ENCODE results near the gene CBLB. TPM values are rescaled to one million over a fixed set of nuclear protein-coding genes. Genes with fewer than 3 reads are reported as not detected.

CBLB gene
- total RNA-seq, 2 donors from 2014 or later: 81.3 to 91.1 TPM

DNA sequence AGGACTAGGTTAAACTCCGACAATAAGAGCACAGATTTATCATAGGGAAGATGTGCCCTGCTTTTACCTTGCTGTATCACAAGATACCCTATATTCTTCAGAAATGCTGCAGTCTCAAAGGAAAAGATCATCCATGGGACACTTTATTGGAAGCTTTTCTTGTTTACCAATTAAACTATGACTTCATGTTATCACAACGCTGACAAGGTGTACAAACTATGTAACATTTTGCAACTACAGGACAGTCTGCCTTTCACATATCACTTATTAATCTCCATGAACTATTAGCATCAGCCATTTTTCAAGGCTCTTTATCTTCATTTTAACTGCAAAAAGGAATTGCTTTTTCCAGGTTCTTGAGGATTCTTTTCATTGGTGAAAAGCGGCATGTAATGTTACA, 34.0 kb downstream of the CBLB start:
- no peak for ATAC-seq
- H3K9me3 ChIP-seq (ENCODE audit: control insufficient read depth, low read length, poor library complexity, severe bottlenecking): no peaks in the 10 kb centered on the region
- peaks cover 55% of the 10 kb centered on the region for H3K4me1 Mint-ChIP-seq
- peak overlapping the region; percentile 45 for H3K4me3 Mint-ChIP-seq
- H3K27me3 Mint-ChIP-seq: no peaks in the 10 kb centered on the region
- peaks cover 6% of the 10 kb centered on the region for H3K36me3 Mint-ChIP-seq (ENCODE audit: low read depth)
- DNase-seq: no peak
- peak overlapping the region; percentile 79 for H3K27ac Mint-ChIP-seq

- peaks cover 58% of the 10 kb centered on the region for H3K4me1 Mint-ChIP-seq
- H3K27me3 Mint-ChIP-seq: no peaks in the 10 kb centered on the region
- no peaks in the 10 kb centered on the region for H3K9me3 ChIP-seq (ENCODE audit: control insufficient read depth, low read length, poor library complexity, severe bottlenecking)
- DNase-seq (no peak), ATAC-seq (no peak)
- peaks cover 4% of the 10 kb centered on the region for H3K36me3 Mint-ChIP-seq (ENCODE audit: low read depth)
- peak overlapping the region; percentile 88 for H3K27ac Mint-ChIP-seq
- H3K4me3 Mint-ChIP-seq: peak overlapping the region; percentile 28
Observed at GRCh38 chr3:105832644-105833043, 36.2 kb downstream of the CBLB start.

DNA sequence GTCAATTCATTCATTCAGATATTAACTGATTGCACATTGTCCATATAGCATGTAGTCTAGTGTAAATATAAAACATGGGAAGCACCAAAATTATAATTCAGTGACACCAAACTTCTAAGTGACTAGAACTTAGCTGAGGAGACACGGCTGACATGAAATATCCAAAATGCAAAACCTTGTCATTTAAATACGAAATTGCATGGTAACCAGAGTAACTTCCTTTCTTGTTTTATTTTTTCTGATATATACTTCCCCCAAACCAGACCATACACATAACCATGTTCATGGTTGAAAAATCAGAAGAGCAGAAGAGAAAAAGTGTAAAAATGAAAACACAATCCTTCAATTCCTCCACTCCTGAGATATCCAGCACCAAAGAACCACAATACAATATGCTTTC, 38.0 kb downstream of the CBLB start:
- Mint-ChIP-seq H3K27me3 (no peaks in the 10 kb centered on the region), H3K36me3 (ENCODE audit: low read depth) (peaks cover 7% of the 10 kb centered on the region)

GRCh38 chr3:105829871-105830622, 38.8 kb downstream of the CBLB start:
- Mint-ChIP-seq H3K4me1 (peaks cover 51% of the 10 kb centered on the region), H3K27me3 (no peaks in the 10 kb centered on the region), H3K36me3 (ENCODE audit: low read depth) (peaks cover 7% of the 10 kb centered on the region), H3K27ac (peak overlapping the region; percentile 88), H3K4me3 (peak overlapping the region; percentile 33)
- peak; percentile 83 for ATAC-seq
- no peak for DNase-seq
- H3K9me3 ChIP-seq (ENCODE audit: control insufficient read depth, low read length, poor library complexity, severe bottlenecking): no peaks in the 10 kb centered on the region

More for the DNA sequence above, 38.0 kb downstream of the CBLB start:
- Mint-ChIP-seq H3K4me1 (peaks cover 54% of the 10 kb centered on the region), H3K27ac (peak overlapping the region; percentile 88), H3K4me3 (peak overlapping the region; percentile 49)
- no peaks in the 10 kb centered on the region for H3K9me3 ChIP-seq (ENCODE audit: control insufficient read depth, low read length, poor library complexity, severe bottlenecking)
- no peak for DNase-seq
- no peak for ATAC-seq

DNA sequence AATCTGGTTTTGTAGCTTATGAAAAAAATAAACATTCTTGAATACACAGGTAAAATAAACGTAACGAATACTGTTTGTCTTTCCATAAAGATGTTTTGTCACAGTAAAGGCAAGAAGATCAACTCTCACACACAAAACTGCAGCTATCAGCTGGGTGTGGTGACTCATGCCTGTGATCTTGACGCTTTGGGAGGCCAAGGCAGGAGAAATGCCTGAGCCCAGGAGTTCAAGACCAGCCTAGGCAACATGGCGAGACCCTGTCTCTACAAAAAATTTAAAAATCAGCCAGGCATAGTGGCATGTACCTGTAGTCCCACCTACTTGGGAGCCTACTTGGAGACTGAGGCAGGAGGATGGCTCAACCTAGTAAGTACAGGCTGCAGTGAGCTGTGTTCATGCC, 39.6 kb downstream of the CBLB start:
- Mint-ChIP-seq H3K4me1 (peaks cover 49% of the 10 kb centered on the region), H3K27me3 (no peaks in the 10 kb centered on the region), H3K36me3 (ENCODE audit: low read depth) (peaks cover 7% of the 10 kb centered on the region), H3K27ac (peak overlapping the region; percentile 88), H3K4me3 (peak overlapping the region; percentile 41)
- DNase-seq (no peak), ATAC-seq (no peak)
- H3K9me3 ChIP-seq (ENCODE audit: control insufficient read depth, low read length, poor library complexity, severe bottlenecking): no peaks in the 10 kb centered on the region

- ATAC-seq (peak; percentile 21), DNase-seq (no peak)
- no peaks in the 10 kb centered on the region for H3K9me3 ChIP-seq (ENCODE audit: control insufficient read depth, low read length, poor library complexity, severe bottlenecking)
- peak overlapping the region; percentile 88 for H3K27ac Mint-ChIP-seq
- peaks cover 52% of the 10 kb centered on the region for H3K4me1 Mint-ChIP-seq
- peak overlapping the region; percentile 41 for H3K4me3 Mint-ChIP-seq
- no peaks in the 10 kb centered on the region for H3K27me3 Mint-ChIP-seq
- H3K36me3 Mint-ChIP-seq (ENCODE audit: low read depth): peaks cover 10% of the 10 kb centered on the region
Observed at GRCh38 chr3:105828703-105829102, 40.1 kb downstream of the CBLB start.

- Mint-ChIP-seq H3K4me1 (peaks cover 53% of the 10 kb centered on the region), H3K27ac (peak overlapping the region; percentile 66), H3K4me3 (no peak overlapping the region), H3K27me3 (no peaks in the 10 kb centered on the region), H3K36me3 (ENCODE audit: low read depth) (peaks cover 11% of the 10 kb centered on the region)
- no peak for ATAC-seq
- no peak for DNase-seq
- H3K9me3 ChIP-seq (ENCODE audit: control insufficient read depth, low read length, poor library complexity, severe bottlenecking): no peaks in the 10 kb centered on the region
Observed at GRCh38 chr3:105827959-105828358, 40.9 kb downstream of the CBLB start.

GRCh38 chr3:105826778-105827634, 41.8 kb downstream of the CBLB start:
- H3K4me3 Mint-ChIP-seq: peak overlapping the region; percentile 19
- H3K36me3 Mint-ChIP-seq (ENCODE audit: low read depth): peaks cover 14% of the 10 kb centered on the region
- H3K4me1 Mint-ChIP-seq: peaks cover 50% of the 10 kb centered on the region
- DNase-seq: no peak
- H3K27ac Mint-ChIP-seq: peak overlapping the region; percentile 66
- H3K9me3 ChIP-seq (ENCODE audit: control insufficient read depth, low read length, poor library complexity, severe bottlenecking): no peaks in the 10 kb centered on the region
- H3K27me3 Mint-ChIP-seq: no peaks in the 10 kb centered on the region
- ATAC-seq: no peak

DNA sequence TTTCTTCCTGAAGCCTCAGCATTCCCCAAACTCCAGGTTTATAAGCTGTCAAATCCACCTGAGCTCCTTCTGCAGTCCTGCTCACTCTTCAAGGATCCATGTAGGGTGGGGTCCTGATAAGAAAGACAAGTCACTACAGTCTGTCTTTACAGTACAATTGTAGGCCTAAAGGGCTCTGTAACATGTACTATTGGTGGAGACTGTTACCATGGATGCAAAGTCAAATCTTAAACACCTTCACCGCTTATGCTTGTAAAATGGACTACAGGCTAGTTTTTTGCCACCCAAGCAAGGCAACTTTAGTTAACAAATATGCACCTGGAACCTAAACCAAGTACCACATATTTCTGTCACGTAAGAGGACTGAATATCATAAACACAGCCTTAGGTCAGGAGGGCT, 44.7 kb downstream of the CBLB start:
- H3K36me3 Mint-ChIP-seq (ENCODE audit: low read depth): peaks cover 17% of the 10 kb centered on the region
- DNase-seq (no peak), ATAC-seq (no peak)
- no peak overlapping the region for H3K4me3 Mint-ChIP-seq
- peaks cover 38% of the 10 kb centered on the region for H3K4me1 Mint-ChIP-seq
- H3K27me3 Mint-ChIP-seq: no peaks in the 10 kb centered on the region
- peak overlapping the region; percentile 82 for H3K27ac Mint-ChIP-seq
- H3K9me3 ChIP-seq (ENCODE audit: control insufficient read depth, low read length, poor library complexity, severe bottlenecking): no peaks in the 10 kb centered on the region

GRCh38 chr3:105823149-105823867, 45.5 kb downstream of the CBLB start:
- Mint-ChIP-seq H3K4me1 (peaks cover 36% of the 10 kb centered on the region), H3K27ac (peak overlapping the region; percentile 82), H3K4me3 (peak overlapping the region; percentile 62), H3K27me3 (no peaks in the 10 kb centered on the region), H3K36me3 (ENCODE audit: low read depth) (peaks cover 17% of the 10 kb centered on the region)
- no peak for DNase-seq
- peak; percentile 37 for ATAC-seq
- H3K9me3 ChIP-seq (ENCODE audit: control insufficient read depth, low read length, poor library complexity, severe bottlenecking): no peaks in the 10 kb centered on the region

DNA sequence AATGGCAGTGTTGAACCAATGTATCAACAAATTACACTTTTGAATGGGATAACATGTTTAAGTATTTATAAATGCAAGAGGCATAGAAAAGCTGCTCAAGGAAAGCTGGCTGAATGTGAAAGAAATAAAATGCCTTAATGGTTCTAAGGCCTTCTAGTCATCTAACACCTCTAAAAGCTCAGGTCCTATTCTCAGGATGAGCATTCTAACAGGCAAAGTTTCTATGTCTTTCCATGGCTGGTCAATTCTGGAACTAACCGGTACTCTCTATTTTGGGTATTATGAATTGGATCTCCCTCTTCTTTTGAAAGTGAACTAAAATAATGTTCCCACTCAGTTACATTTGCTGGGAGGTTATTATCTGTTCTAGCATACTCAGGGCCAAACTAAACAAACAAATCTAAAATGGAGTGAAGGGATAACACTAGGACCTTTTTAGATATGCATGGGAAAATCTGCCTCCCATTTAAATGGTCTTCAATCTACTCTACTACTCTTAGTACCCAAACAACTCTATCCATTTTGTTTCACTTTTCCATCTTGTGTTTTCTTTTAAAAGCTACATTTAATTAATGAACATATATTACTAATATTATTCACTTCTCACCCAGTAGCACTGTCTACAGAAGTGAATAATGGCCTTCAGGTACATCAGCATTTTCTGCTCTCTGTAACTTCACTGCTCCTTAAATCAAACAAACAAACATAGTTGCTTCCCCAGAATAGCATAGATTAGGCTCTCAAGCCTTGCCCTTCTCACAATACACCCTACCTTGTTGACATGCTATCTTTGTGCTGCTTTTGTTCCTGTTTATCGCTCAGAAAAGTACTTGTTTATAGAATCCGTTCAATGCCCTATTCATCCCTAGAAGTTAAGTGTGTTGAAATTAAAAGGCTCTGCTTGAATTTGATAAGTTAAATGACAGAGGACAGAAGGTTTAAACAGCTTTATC, 46.4 kb downstream of the CBLB start:
- H3K36me3 Mint-ChIP-seq (ENCODE audit: low read depth): peaks cover 17% of the 10 kb centered on the region
- H3K27me3 Mint-ChIP-seq: no peaks in the 10 kb centered on the region
- DNase-seq (no peak), ATAC-seq (no peak)
- H3K9me3 ChIP-seq (ENCODE audit: control insufficient read depth, low read length, poor library complexity, severe bottlenecking): no peaks in the 10 kb centered on the region
- peak overlapping the region; percentile 62 for H3K4me3 Mint-ChIP-seq
- peaks cover 33% of the 10 kb centered on the region for H3K4me1 Mint-ChIP-seq
- H3K27ac Mint-ChIP-seq: peak overlapping the region; percentile 82

DNA sequence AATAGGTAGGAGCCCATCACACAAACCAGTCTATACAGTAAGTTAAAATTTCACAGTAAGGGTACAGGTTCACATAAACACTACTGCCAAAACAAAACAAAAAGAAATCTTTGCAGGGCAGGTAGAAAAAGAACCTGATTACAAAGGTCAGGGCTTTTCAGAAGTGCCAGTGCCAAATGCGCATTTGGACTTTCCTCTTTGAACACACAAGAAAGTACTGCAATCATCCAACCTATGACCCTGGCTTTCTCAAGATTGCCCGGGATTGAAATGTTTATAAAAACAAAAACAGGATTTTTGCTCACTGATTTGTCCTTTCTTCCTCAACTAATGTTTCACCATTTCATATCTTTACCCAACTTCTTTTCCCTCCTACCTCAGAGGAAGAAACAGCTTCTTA, 47.4 kb downstream of the CBLB start:
- H3K9me3 ChIP-seq (ENCODE audit: control insufficient read depth, low read length, poor library complexity, severe bottlenecking): no peaks in the 10 kb centered on the region
- H3K4me1 Mint-ChIP-seq: peaks cover 31% of the 10 kb centered on the region

More for the DNA sequence above, 47.4 kb downstream of the CBLB start:
- Mint-ChIP-seq H3K27me3 (no peaks in the 10 kb centered on the region), H3K27ac (no peak overlapping the region), H3K4me3 (no peak overlapping the region), H3K36me3 (ENCODE audit: low read depth) (peaks cover 14% of the 10 kb centered on the region)
- no peak for ATAC-seq
- no peak for DNase-seq
